ENCODE results near the gene PLCB4.

Gene PLCB4

DNA sequence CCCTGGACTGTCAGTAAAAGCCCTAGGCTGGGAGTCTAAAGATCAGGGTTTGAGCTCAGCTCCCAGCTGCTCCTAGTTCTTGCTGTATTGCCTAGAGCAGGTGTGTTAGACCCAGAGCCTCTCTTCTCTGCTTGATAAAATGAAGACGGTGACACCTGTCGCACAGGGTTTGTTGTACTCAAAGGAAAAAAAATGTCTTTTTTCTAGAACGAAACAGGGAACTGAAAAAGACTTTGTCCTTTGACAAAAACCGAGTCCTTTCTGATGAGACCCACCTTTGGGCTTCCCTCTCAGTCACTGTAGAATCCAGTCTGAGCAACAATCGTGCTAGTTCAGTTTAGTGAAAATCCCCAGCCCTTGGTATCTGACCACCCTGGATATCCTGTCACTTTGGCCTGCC is 343.4 kb downstream of the PLCB4 start:
- Histone ChIP-seq H3K27ac (replicated peaks; ENCODE audit: low read length) (no peak overlapping the region), H3K36me3 (replicated peaks in 1 of 2; ENCODE audit: control insufficient read depth in 2 of 2, insufficient read depth in 2 of 2, low read length in 2 of 2) (peaks cover 2 to 5% of the 10 kb centered on the region in 2 donors), H3K18ac (ENCODE audit: low read length) (no peak overlapping the region), H2BK12ac (ENCODE audit: low read length) (no peak overlapping the region), H3K27me3 (ENCODE audit: control insufficient read depth in 3 of 3, insufficient read depth in 3 of 3, low read depth in 1 of 3, low read length in 3 of 3) (no peaks in the 10 kb centered on the region), H4K91ac (ENCODE audit: low read depth, low read length, poor library complexity) (no peak overlapping the region), H3K9ac (ENCODE audit: low read depth, low read length, poor library complexity) (no peak overlapping the region), H2AFZ (ENCODE audit: low read length) (no peak overlapping the region), H3K4ac (ENCODE audit: low read length) (no peak overlapping the region), H3K4me1 (ENCODE audit: control insufficient read depth in 2 of 2, insufficient read depth in 1 of 2, low read depth in 1 of 2, low read length in 2 of 2) (peaks cover 0 to 6% of the 10 kb centered on the region in 2 donors), H2BK15ac (ENCODE audit: low read length) (no peak overlapping the region), H3K79me1 (ENCODE audit: low read depth, low read length) (no peaks in the 10 kb centered on the region), H2AK5ac (ENCODE audit: low read depth, low read length) (no peak overlapping the region), H2BK5ac (ENCODE audit: low read length) (no peak overlapping the region), H3K4me2 (ENCODE audit: insufficient read depth, low read length, poor library complexity, severe bottlenecking) (no peak overlapping the region), H3K14ac (ENCODE audit: low read length) (no peak overlapping the region), H2BK120ac (ENCODE audit: low read depth, low read length) (no peak overlapping the region), H3K23ac (ENCODE audit: low read depth, low read length, poor library complexity) (no peak overlapping the region), H3K9me3 (replicated peaks in 1 of 2; ENCODE audit: control insufficient read depth in 2 of 2, insufficient read depth in 1 of 2, low read depth in 1 of 2, low read length in 2 of 2) (no peaks in the 10 kb centered on the region), H4K8ac (ENCODE audit: low read depth, low read length) (no peak overlapping the region), H3K4me3 (ENCODE audit: low read length in 2 of 2) (no peak overlapping the region)
- DNase-seq (ENCODE audit: low spot score): no peak
- no CpG with 5 or more reads among the region's 5 CpGs for WGBS, 2 donors (ENCODE audit: extremely low coverage in 2 of 2, insufficient read length in 2 of 2, insufficient replicate concordance in 1 of 2)

DNA sequence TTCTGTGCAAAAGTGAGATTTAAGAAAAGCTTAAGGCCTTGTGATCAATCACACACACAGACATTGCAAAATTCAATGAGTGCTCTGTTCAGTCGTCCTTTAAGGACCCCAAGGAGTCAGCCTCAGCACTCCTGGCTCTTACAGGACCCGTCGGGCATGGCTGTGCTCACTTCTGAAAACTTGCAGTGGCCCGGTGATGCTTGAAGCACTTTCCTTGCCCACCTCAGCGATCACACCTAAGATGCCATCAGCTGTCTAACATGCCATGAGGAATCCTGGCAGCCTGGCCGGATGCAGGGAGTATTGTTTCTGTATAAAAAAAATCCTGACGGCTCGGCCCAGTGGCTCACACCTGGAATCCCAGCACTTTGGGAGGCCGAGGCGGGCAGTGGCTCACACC is 344.1 kb downstream of the PLCB4 start:
- H3K23ac ChIP-seq (ENCODE audit: low read depth, low read length, poor library complexity): no peak overlapping the region
- WGBS, 2 donors (ENCODE audit: extremely low coverage in 2 of 2, insufficient read length in 2 of 2, insufficient replicate concordance in 1 of 2): no CpG with 5 or more reads among the region's 10 CpGs
- no peak overlapping the region for H2BK12ac ChIP-seq (ENCODE audit: low read length)

DNA sequence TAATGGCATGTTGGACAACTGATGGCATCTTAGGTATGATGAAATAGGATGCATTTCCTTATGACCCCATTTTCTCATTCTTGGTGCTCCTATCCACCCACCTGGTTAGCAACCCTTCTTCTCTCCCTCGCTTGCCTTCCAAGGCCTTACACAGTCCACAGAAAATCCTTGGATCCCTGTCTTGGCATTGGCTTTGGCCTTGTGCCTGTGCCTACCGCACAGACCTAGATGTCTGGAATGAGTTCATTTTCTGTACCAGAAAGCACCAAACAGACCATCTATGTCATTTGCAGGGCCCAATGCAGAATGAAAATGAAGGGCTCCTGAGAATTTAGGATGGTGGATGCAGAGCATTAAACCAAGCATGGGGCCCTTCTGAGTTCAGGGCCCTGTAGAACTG is 346.5 kb downstream of the PLCB4 start:
- Histone ChIP-seq H2BK120ac (ENCODE audit: low read depth, low read length) (no peak overlapping the region), H3K79me1 (ENCODE audit: low read depth, low read length) (no peaks in the 10 kb centered on the region), H2AK5ac (ENCODE audit: low read depth, low read length) (no peak overlapping the region), H3K18ac (ENCODE audit: low read length) (no peak overlapping the region), H3K27ac (replicated peaks; ENCODE audit: low read length) (no peak overlapping the region), H3K27me3 (ENCODE audit: control insufficient read depth in 3 of 3, insufficient read depth in 3 of 3, low read depth in 1 of 3, low read length in 3 of 3) (no peaks in the 10 kb centered on the region), H3K4ac (ENCODE audit: low read length) (no peak overlapping the region), H3K9ac (ENCODE audit: low read depth, low read length, poor library complexity) (no peak overlapping the region), H3K4me1 (ENCODE audit: control insufficient read depth in 2 of 2, insufficient read depth in 1 of 2, low read depth in 1 of 2, low read length in 2 of 2) (peaks cover 0 to 4% of the 10 kb centered on the region in 2 donors), H2AFZ (ENCODE audit: low read length) (no peak overlapping the region), H2BK12ac (ENCODE audit: low read length) (no peak overlapping the region), H3K14ac (ENCODE audit: low read length) (no peak overlapping the region), H3K9me3 (replicated peaks in 1 of 2; ENCODE audit: control insufficient read depth in 2 of 2, insufficient read depth in 1 of 2, low read depth in 1 of 2, low read length in 2 of 2) (no peaks in the 10 kb centered on the region), H3K4me2 (ENCODE audit: insufficient read depth, low read length, poor library complexity, severe bottlenecking) (no peak overlapping the region), H2BK5ac (ENCODE audit: low read length) (no peak overlapping the region), H3K4me3 (ENCODE audit: low read length in 2 of 2) (no peak overlapping the region), H4K8ac (ENCODE audit: low read depth, low read length) (no peak overlapping the region), H3K23ac (ENCODE audit: low read depth, low read length, poor library complexity) (no peak overlapping the region), H2BK15ac (ENCODE audit: low read length) (no peak overlapping the region), H4K91ac (ENCODE audit: low read depth, low read length, poor library complexity) (no peak overlapping the region), H3K36me3 (replicated peaks in 1 of 2; ENCODE audit: control insufficient read depth in 2 of 2, insufficient read depth in 2 of 2, low read length in 2 of 2) (peaks cover 1 to 2% of the 10 kb centered on the region in 2 donors)
- DNase-seq (ENCODE audit: low spot score): no peak
- no CpG with 5 or more reads among the region's 2 CpGs for WGBS, 2 donors (ENCODE audit: extremely low coverage in 2 of 2, insufficient read length in 2 of 2, insufficient replicate concordance in 1 of 2)

More for the DNA sequence above, 344.1 kb downstream of the PLCB4 start:
- peaks cover 0 to 6% of the 10 kb centered on the region in 2 donors for H3K4me1 ChIP-seq (ENCODE audit: control insufficient read depth in 2 of 2, insufficient read depth in 1 of 2, low read depth in 1 of 2, low read length in 2 of 2)
- H3K27me3 ChIP-seq (ENCODE audit: control insufficient read depth in 3 of 3, insufficient read depth in 3 of 3, low read depth in 1 of 3, low read length in 3 of 3): no peaks in the 10 kb centered on the region
- peaks cover 2 to 5% of the 10 kb centered on the region in 2 donors for H3K36me3 ChIP-seq (replicated peaks in 1 of 2; ENCODE audit: control insufficient read depth in 2 of 2, insufficient read depth in 2 of 2, low read length in 2 of 2)
- no peak overlapping the region for H2BK5ac ChIP-seq (ENCODE audit: low read length)
- DNase-seq (ENCODE audit: low spot score): no peak
- H3K18ac ChIP-seq (ENCODE audit: low read length): no peak overlapping the region
- H2AFZ ChIP-seq (ENCODE audit: low read length): no peak overlapping the region
- H3K4me2 ChIP-seq (ENCODE audit: insufficient read depth, low read length, poor library complexity, severe bottlenecking): no peak overlapping the region
- H3K4ac ChIP-seq (ENCODE audit: low read length): no peak overlapping the region
- no peaks in the 10 kb centered on the region for H3K79me1 ChIP-seq (ENCODE audit: low read depth, low read length)
- H3K9ac ChIP-seq (ENCODE audit: low read depth, low read length, poor library complexity): no peak overlapping the region
- H3K4me3 ChIP-seq (ENCODE audit: low read length in 2 of 2): no peak overlapping the region
- no peak overlapping the region for H3K27ac ChIP-seq (replicated peaks; ENCODE audit: low read length)
- H2BK15ac ChIP-seq (ENCODE audit: low read length): no peak overlapping the region
- no peak overlapping the region for H2BK120ac ChIP-seq (ENCODE audit: low read depth, low read length)
- H3K14ac ChIP-seq (ENCODE audit: low read length): no peak overlapping the region
- H4K91ac ChIP-seq (ENCODE audit: low read depth, low read length, poor library complexity): no peak overlapping the region
- no peak overlapping the region for H2AK5ac ChIP-seq (ENCODE audit: low read depth, low read length)
- no peaks in the 10 kb centered on the region for H3K9me3 ChIP-seq (replicated peaks in 1 of 2; ENCODE audit: control insufficient read depth in 2 of 2, insufficient read depth in 1 of 2, low read depth in 1 of 2, low read length in 2 of 2)
- no peak overlapping the region for H4K8ac ChIP-seq (ENCODE audit: low read depth, low read length)

DNA sequence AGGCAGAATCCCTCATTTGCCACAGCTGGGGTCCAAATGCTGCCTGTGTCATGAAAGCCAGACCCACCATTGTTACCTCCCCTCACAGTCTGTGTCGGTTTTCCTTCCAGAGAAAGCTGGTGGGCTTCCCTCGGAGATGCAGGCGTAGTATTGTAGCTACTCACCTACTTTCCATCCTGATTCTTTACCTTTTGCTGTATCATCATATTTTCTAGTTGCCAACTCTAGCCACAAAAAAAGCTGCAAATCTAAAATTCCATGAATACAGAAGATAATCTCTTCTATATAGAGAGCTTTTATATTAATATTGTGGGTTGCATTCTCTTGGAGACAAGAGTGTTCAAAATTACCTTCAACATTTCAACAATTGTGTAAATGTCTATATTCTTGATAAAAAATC is 347.5 kb downstream of the PLCB4 start:
- Histone ChIP-seq H3K9me3 (replicated peaks in 1 of 2; ENCODE audit: control insufficient read depth in 2 of 2, insufficient read depth in 1 of 2, low read depth in 1 of 2, low read length in 2 of 2) (no peaks in the 10 kb centered on the region), H3K14ac (ENCODE audit: low read length) (no peak overlapping the region), H3K18ac (ENCODE audit: low read length) (no peak overlapping the region), H4K91ac (ENCODE audit: low read depth, low read length, poor library complexity) (no peak overlapping the region), H3K9ac (ENCODE audit: low read depth, low read length, poor library complexity) (no peak overlapping the region), H3K23ac (ENCODE audit: low read depth, low read length, poor library complexity) (no peak overlapping the region), H3K4me3 (ENCODE audit: low read length in 2 of 2) (no peak overlapping the region), H3K4me2 (ENCODE audit: insufficient read depth, low read length, poor library complexity, severe bottlenecking) (no peak overlapping the region), H3K79me1 (ENCODE audit: low read depth, low read length) (no peaks in the 10 kb centered on the region), H3K27ac (replicated peaks; ENCODE audit: low read length) (no peak overlapping the region), H3K4me1 (ENCODE audit: control insufficient read depth in 2 of 2, insufficient read depth in 1 of 2, low read depth in 1 of 2, low read length in 2 of 2) (peaks cover 0 to 4% of the 10 kb centered on the region in 2 donors), H2AK5ac (ENCODE audit: low read depth, low read length) (no peak overlapping the region), H4K8ac (ENCODE audit: low read depth, low read length) (peak overlapping the region; percentile 82), H3K36me3 (replicated peaks in 1 of 2; ENCODE audit: control insufficient read depth in 2 of 2, insufficient read depth in 2 of 2, low read length in 2 of 2) (peaks cover 4 to 10% of the 10 kb centered on the region in 2 donors), H3K27me3 (ENCODE audit: control insufficient read depth in 3 of 3, insufficient read depth in 3 of 3, low read depth in 1 of 3, low read length in 3 of 3) (no peaks in the 10 kb centered on the region), H2BK5ac (ENCODE audit: low read length) (no peak overlapping the region), H2AFZ (ENCODE audit: low read length) (no peak overlapping the region), H2BK15ac (ENCODE audit: low read length) (no peak overlapping the region), H3K4ac (ENCODE audit: low read length) (no peak overlapping the region), H2BK120ac (ENCODE audit: low read depth, low read length) (no peak overlapping the region), H2BK12ac (ENCODE audit: low read length) (no peak overlapping the region)
- no CpG with 5 or more reads among the region's 3 CpGs for WGBS, 2 donors (ENCODE audit: extremely low coverage in 2 of 2, insufficient read length in 2 of 2, insufficient replicate concordance in 1 of 2)
- no peak for DNase-seq (ENCODE audit: low spot score)
